Mammary epithelial cell (primary cell): ENCODE data around the gene LRBA.

Source experiments
- CTCF ChIP-seq, 2 donors: IDR thresholded peaks in 1 of 2; conservative IDR thresholded peaks in 1 of 2; 2 replicates each; pipeline ENCODE4 v1.5.1; 2011 to 2012; ENCODE audit warnings: inconsistent platforms in 2 of 2, low read length in 2 of 2, mild to moderate bottlenecking in 2 of 2, control low read depth in 1 of 2, low read depth in 1 of 2; ENCODE audit not compliant: insufficient read depth in 1 of 2; ENCODE audit errors: extremely low read depth in 1 of 2
- EZH2 ChIP-seq: IDR thresholded peaks from 2 replicates; pipeline ENCODE4 v1.6.1; 2012; ENCODE audit warnings: low read length, inconsistent platforms, borderline replicate concordance

- TF ChIP-seq CTCF (conservative IDR thresholded peaks at IDR 0.05 in 1 of 2, IDR thresholded peaks at IDR 0.05 in 1 of 2; ENCODE audit: extremely low read depth in 1 of 2, insufficient read depth in 1 of 2, low read depth in 1 of 2, low read length in 2 of 2) (no peak), EZH2 (no peak)
Measured at GRCh38 chr4:151048913-151049312, 33.8 kb upstream of the LRBA start.
